Activated naive CD4-positive, alpha-beta T cell treated with anti-CD3 and anti-CD28 coated beads, Interleukin-2, amount 10 ng/mL, durations not matched to agents 7 days and 5 days (primary cell): ENCODE results near the gene MEGF6.

Experiments
- CTCF ChIA-PET: fragments of 350-600 bp; sonication (Branson Sonifier 250); formaldehyde crosslinking; loops from one replicate; lab custom pipeline; 2021; ENCODE audit warnings: antibody characterized with exemption; lab: Charles Lee
- DNase-seq: peaks from one replicate; pipeline ENCODE4 v3.0.0-alpha.2; 2020
- H3K27ac Mint-ChIP-seq: one replicate; pipeline ENCODE4 v1.8.0; 2021; ENCODE audit warnings: mild to moderate bottlenecking, moderate library complexity, mixed read lengths
- H3K27me3 Mint-ChIP-seq: one replicate; pipeline ENCODE4 v1.8.0; 2021; ENCODE audit warnings: mild to moderate bottlenecking, mixed read lengths
- H3K36me3 Mint-ChIP-seq: one replicate; pipeline ENCODE4 v1.8.0; 2021; ENCODE audit warnings: mixed read lengths
- H3K4me1 Mint-ChIP-seq: one replicate; pipeline ENCODE4 v1.8.0; 2021; ENCODE audit warnings: mixed read lengths
- H3K4me3 Mint-ChIP-seq: one replicate; pipeline ENCODE4 v1.8.0; 2021; ENCODE audit warnings: mild to moderate bottlenecking, moderate library complexity, mixed read lengths
- H3K9me3 Mint-ChIP-seq: one replicate; pipeline ENCODE4 v1.8.0; 2021; ENCODE audit warnings: mixed read lengths

MEGF6 gene

GRCh38 chr1:3471356-3472087, 139.8 kb downstream of the MEGF6 start:
- H3K4me3 Mint-ChIP-seq: no peak overlapping the region
- CTCF ChIA-PET: interaction anchor here (1.8 kb wide), 1 partner anchor 18 kb away, joined by 7 read pairs; no protein-coding TSS in a partner anchor
- no peaks in the 10 kb centered on the region for H3K36me3 Mint-ChIP-seq
- no peak for DNase-seq
- H3K27ac Mint-ChIP-seq: no peak overlapping the region
- no peaks in the 10 kb centered on the region for H3K27me3 Mint-ChIP-seq
- no peaks in the 10 kb centered on the region for H3K9me3 Mint-ChIP-seq
- no peaks in the 10 kb centered on the region for H3K4me1 Mint-ChIP-seq

GRCh38 chr1:3470650-3471355, 140.5 kb downstream of the MEGF6 start:
- DNase-seq: no peak

GRCh38 chr1:3469849-3470649, 141.3 kb downstream of the MEGF6 start:
- DNase-seq: no peak
- H3K4me1 Mint-ChIP-seq: no peaks in the 10 kb centered on the region
- H3K36me3 Mint-ChIP-seq: no peaks in the 10 kb centered on the region
- no peaks in the 10 kb centered on the region for H3K9me3 Mint-ChIP-seq
- H3K27ac Mint-ChIP-seq: no peak overlapping the region
- no peak overlapping the region for H3K4me3 Mint-ChIP-seq
- H3K27me3 Mint-ChIP-seq: no peaks in the 10 kb centered on the region
- CTCF ChIA-PET: no interaction called here

More at GRCh38 chr1:3470650-3471355, 140.5 kb downstream of the MEGF6 start:
- H3K4me1 Mint-ChIP-seq: no peaks in the 10 kb centered on the region
- H3K9me3 Mint-ChIP-seq: no peaks in the 10 kb centered on the region
- H3K27me3 Mint-ChIP-seq: no peaks in the 10 kb centered on the region
- no peaks in the 10 kb centered on the region for H3K36me3 Mint-ChIP-seq
- H3K27ac Mint-ChIP-seq: no peak overlapping the region
- H3K4me3 Mint-ChIP-seq: no peak overlapping the region
- CTCF ChIA-PET: interaction anchor here (1.8 kb wide), 1 partner anchor 18 kb away, joined by 7 read pairs; no protein-coding TSS in a partner anchor

- H3K4me1 Mint-ChIP-seq: no peaks in the 10 kb centered on the region
- no peak overlapping the region for H3K4me3 Mint-ChIP-seq
- no peaks in the 10 kb centered on the region for H3K9me3 Mint-ChIP-seq
- CTCF ChIA-PET: no interaction called here
- DNase-seq: no peak
- no peaks in the 10 kb centered on the region for H3K27me3 Mint-ChIP-seq
- H3K36me3 Mint-ChIP-seq: no peaks in the 10 kb centered on the region
- H3K27ac Mint-ChIP-seq: no peak overlapping the region
Measured at GRCh38 chr1:3469104-3469848, 142.0 kb downstream of the MEGF6 start.

GRCh38 chr1:3468236-3469103, 142.8 kb downstream of the MEGF6 start:
- no peak for DNase-seq
- Mint-ChIP-seq H3K27me3 (no peaks in the 10 kb centered on the region), H3K27ac (no peak overlapping the region), H3K36me3 (no peaks in the 10 kb centered on the region), H3K4me1 (no peaks in the 10 kb centered on the region), H3K9me3 (no peaks in the 10 kb centered on the region), H3K4me3 (no peak overlapping the region)
- CTCF ChIA-PET: no interaction called here

- no peaks in the 10 kb centered on the region for H3K27me3 Mint-ChIP-seq
- H3K36me3 Mint-ChIP-seq: no peaks in the 10 kb centered on the region
- CTCF ChIA-PET: interaction anchor here (0.6 kb wide), 1 partner anchor 14 kb away, joined by 3 read pairs; no protein-coding TSS in a partner anchor
- H3K4me1 Mint-ChIP-seq: no peaks in the 10 kb centered on the region
- no peak for DNase-seq
- H3K4me3 Mint-ChIP-seq: no peak overlapping the region
- no peak overlapping the region for H3K27ac Mint-ChIP-seq
- H3K9me3 Mint-ChIP-seq: no peaks in the 10 kb centered on the region
Measured at GRCh38 chr1:3467096-3468036, 143.9 kb downstream of the MEGF6 start.

- Mint-ChIP-seq H3K36me3 (no peaks in the 10 kb centered on the region), H3K27ac (no peak overlapping the region), H3K4me3 (no peak overlapping the region), H3K27me3 (no peaks in the 10 kb centered on the region), H3K9me3 (no peaks in the 10 kb centered on the region), H3K4me1 (no peaks in the 10 kb centered on the region)
- DNase-seq: no peak
- CTCF ChIA-PET: interaction anchor here (0.6 kb wide), 1 partner anchor 13 kb away, joined by 3 read pairs; no protein-coding TSS in a partner anchor
Measured at GRCh38 chr1:3466366-3467075, 144.8 kb downstream of the MEGF6 start.

GRCh38 chr1:3465935-3466321, 145.4 kb downstream of the MEGF6 start:
- no peak overlapping the region for H3K27ac Mint-ChIP-seq
- H3K36me3 Mint-ChIP-seq: no peaks in the 10 kb centered on the region
- no peak overlapping the region for H3K4me3 Mint-ChIP-seq
- CTCF ChIA-PET: no interaction called here
- H3K4me1 Mint-ChIP-seq: no peaks in the 10 kb centered on the region
- no peak for DNase-seq
- H3K9me3 Mint-ChIP-seq: no peaks in the 10 kb centered on the region
- no peaks in the 10 kb centered on the region for H3K27me3 Mint-ChIP-seq

GRCh38 chr1:3465091-3465934, 146.0 kb downstream of the MEGF6 start:
- Mint-ChIP-seq H3K4me3 (no peak overlapping the region), H3K9me3 (no peaks in the 10 kb centered on the region), H3K27ac (no peak overlapping the region), H3K27me3 (no peaks in the 10 kb centered on the region), H3K36me3 (no peaks in the 10 kb centered on the region), H3K4me1 (no peaks in the 10 kb centered on the region)
- no peak for DNase-seq
- CTCF ChIA-PET: no interaction called here

GRCh38 chr1:3464649-3465025, 146.7 kb downstream of the MEGF6 start:
- CTCF ChIA-PET: no interaction called here
- Mint-ChIP-seq H3K27me3 (peaks cover 4% of the 10 kb centered on the region), H3K27ac (no peak overlapping the region), H3K36me3 (no peaks in the 10 kb centered on the region), H3K4me3 (no peak overlapping the region), H3K9me3 (no peaks in the 10 kb centered on the region), H3K4me1 (no peaks in the 10 kb centered on the region)
- no peak for DNase-seq

GRCh38 chr1:3463891-3464648, 147.2 kb downstream of the MEGF6 start:
- no peaks in the 10 kb centered on the region for H3K4me1 Mint-ChIP-seq
- H3K27me3 Mint-ChIP-seq: peaks cover 4% of the 10 kb centered on the region
- H3K36me3 Mint-ChIP-seq: no peaks in the 10 kb centered on the region
- H3K4me3 Mint-ChIP-seq: no peak overlapping the region
- no peak for DNase-seq
- H3K9me3 Mint-ChIP-seq: no peaks in the 10 kb centered on the region
- CTCF ChIA-PET: interaction anchor here (1.8 kb wide), 1 partner anchor 11 kb away, joined by 8 read pairs; no protein-coding TSS in a partner anchor
- H3K27ac Mint-ChIP-seq: no peak overlapping the region
